Activated T-helper 17 cell treated with anti-CD3 and anti-CD28 coated beads, Interleukin-2, amount 50 U/mL, for 72 hours (primary cell): ENCODE measurements around the gene TRIOBP. TPM values are rescaled to one million over a fixed set of nuclear protein-coding genes. Genes with fewer than 3 reads are reported as not detected.

ENCODE experiments used
- ATAC-seq: fragments of 150-1000 bp; cut with Tn5 transposase; replicated peaks from 2 replicates; pipeline ENCODE4 v1.10.0; 2021; ENCODE audit warnings: mild to moderate bottlenecking, moderate library complexity
- H3K27ac Mint-ChIP-seq: one replicate; pipeline ENCODE4 v1.8.0; 2022; ENCODE audit warnings: mixed read lengths
- H3K27me3 Mint-ChIP-seq: one replicate; pipeline ENCODE4 v1.8.0; 2022; ENCODE audit warnings: mixed read lengths
- H3K36me3 Mint-ChIP-seq: one replicate; pipeline ENCODE4 v1.8.0; 2022; ENCODE audit warnings: low read depth, mild to moderate bottlenecking, mixed read lengths
- H3K4me1 Mint-ChIP-seq: one replicate; pipeline ENCODE4 v1.8.0; 2022; ENCODE audit warnings: mixed read lengths
- H3K4me3 Mint-ChIP-seq: one replicate; pipeline ENCODE4 v1.8.0; 2022; ENCODE audit warnings: mild to moderate bottlenecking, mixed read lengths
- H3K9me3 Mint-ChIP-seq: one replicate; pipeline ENCODE4 v1.8.0; 2022; ENCODE audit warnings: mixed read lengths
- total RNA-seq, 2 donors: library from RNA; stranded (reverse); gene quantifications; one replicate each; pipeline ENCODE4 v1.2.3, GENCODE V29; 2022

Gene TRIOBP
- total RNA-seq, 2 donors from 2014 or later = 28.2 to 36.9 TPM

DNA sequence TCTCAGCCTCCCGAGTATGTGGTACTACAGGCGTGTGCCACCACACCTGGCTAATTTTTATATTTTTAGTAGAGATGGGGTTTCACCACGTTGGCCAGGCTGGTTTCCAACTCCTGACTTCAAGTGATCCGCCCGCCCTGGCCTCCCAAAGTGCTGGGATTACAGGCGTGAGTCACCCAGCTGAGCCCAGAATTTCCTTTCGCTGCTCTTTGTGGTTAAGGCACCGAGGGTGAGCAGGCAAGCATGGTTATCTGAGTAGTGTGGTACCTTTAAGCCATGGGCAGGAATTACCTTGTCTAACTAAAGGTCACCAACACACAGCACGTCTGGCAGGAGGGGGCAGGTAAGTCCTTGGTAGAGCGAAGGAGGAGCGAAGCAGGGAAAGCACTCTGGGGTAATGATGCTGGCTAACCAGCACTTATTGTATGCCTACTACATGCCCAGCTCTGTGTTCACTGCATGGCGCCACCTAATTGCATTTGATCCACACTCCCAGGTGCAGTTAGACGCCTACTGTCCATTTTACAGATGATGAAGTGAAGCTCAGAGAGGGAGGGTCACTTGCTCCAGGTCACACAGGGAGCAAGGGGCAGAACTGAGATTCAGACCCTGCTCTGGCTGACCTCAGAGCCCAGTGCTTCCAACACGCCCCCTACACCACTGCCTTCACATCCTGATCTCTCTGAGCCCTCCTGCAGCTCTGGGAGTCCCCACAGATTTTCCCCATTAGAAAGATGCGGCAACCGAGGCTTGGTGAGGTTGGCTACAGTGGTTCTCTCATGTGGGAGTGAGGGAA, 45.7 kb downstream of the TRIOBP start:
- Mint-ChIP-seq H3K4me3 (no peak overlapping the region), H3K27me3 (peaks cover 7% of the 10 kb centered on the region), H3K4me1 (peaks cover 4% of the 10 kb centered on the region), H3K9me3 (no peaks in the 10 kb centered on the region), H3K27ac (no peak overlapping the region), H3K36me3 (no peaks in the 10 kb centered on the region)
- ATAC-seq = no peak

DNA sequence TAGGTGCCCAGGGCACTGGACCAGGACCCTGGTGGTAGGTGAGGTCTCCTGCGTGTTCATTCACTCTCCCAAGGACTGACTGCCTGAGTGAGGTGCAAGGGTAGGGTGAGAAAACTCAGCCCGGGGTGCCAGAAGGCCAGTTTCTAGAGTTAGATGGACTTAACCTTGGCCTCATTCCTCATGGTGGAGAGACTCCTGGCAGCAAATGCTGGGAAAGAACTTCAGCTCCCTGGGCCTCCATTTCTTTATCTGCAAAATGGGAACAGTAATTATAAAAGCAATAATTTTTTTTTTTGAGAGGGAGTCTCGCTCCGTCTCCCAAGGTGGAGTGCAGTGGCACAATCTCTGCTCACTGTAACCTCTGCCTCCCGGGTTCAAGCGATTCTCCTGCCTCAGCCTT, 47.7 kb downstream of the TRIOBP start:
- no peak for ATAC-seq
- Mint-ChIP-seq H3K4me1 (peaks cover 5% of the 10 kb centered on the region), H3K36me3 (no peaks in the 10 kb centered on the region), H3K27me3 (peaks cover 2% of the 10 kb centered on the region), H3K27ac (no peak overlapping the region), H3K4me3 (peak overlapping the region; percentile 1), H3K9me3 (no peaks in the 10 kb centered on the region)

DNA sequence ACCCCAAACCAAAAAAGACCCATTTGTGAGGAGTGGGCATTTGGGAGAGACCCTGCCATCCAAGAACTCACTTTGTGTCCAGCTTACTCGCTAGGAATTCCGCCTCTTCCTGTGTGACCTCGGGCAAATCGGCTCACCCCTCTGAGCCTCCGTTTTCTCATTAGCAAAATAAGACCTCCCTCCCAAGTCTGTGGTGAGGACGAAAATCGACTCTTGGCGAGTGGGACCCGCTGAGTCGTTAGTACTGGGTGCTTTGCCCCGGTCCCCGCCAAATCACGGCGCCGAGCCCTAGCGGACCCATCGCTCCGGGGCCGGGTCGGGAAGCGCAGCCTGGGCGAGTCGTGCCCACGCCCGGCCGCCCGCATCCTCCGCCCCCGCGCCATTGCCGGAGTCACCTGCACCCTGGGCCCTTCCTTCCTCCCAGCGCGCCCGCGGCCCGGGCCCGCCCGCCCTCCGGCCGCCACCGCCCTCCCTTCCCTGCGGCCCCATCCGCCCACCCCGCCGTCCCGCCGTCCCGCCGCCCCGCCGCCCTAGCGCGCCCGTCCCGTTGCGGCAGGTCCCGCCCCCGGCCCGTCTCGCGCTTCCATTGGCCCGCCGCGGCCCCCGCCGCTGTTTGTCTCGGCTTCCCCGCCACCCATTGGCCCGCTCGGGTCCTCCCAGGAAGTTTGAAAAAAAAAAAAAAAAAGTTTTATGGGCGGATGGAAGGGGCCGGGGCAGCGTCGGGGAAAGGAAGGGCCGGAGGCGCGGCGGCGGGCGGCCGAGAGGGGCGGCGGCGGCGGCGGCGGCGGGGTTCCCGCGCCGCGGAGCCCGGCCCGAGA, 48.9 kb downstream of the TRIOBP start:
- peak overlapping the region; percentile 83 for H3K4me3 Mint-ChIP-seq
- H3K4me1 Mint-ChIP-seq = peaks cover 5% of the 10 kb centered on the region
- peak overlapping the region; percentile 78 for H3K27ac Mint-ChIP-seq
- peak; percentile 95 for ATAC-seq
- H3K27me3 Mint-ChIP-seq = no peaks in the 10 kb centered on the region
- H3K9me3 Mint-ChIP-seq = no peaks in the 10 kb centered on the region
- no peaks in the 10 kb centered on the region for H3K36me3 Mint-ChIP-seq

DNA sequence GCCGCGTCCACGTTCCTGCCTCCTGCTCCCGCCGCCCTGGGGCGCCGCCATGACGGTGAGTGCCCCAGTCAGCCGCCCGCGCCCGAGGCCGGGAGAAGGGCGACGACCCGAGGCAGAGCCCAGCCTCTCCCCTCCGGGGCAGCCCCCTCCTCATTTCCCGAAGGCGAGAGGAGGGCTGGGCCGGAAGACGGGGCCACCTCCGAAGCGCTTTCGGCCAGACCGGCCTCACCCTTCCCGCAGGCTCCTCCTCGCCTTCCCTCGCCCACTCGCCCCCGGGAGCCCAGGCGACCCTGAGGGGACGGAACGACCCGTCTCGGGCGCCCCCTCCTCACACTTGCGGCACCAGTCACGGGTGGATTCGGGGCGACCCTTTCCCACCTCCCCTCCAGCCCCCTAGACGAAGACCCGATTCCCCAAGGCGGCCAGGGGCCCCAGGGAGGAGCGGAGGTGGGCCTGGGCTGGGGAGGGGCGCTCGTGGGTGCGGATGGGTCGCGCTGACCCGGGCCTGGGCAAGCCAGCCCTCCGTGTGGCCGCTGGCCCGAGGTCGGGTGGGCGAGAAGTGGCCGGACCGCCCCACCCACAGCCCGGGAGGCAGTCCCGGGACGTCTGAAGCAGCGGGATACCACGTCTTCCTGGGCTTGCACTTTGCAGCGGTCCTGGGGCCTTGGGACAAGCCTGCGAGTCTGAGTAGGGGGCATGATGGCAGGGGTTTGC, 49.7 kb downstream of the TRIOBP start:
- H3K27me3 Mint-ChIP-seq = no peaks in the 10 kb centered on the region
- H3K4me3 Mint-ChIP-seq = peak overlapping the region; percentile 83
- no peaks in the 10 kb centered on the region for H3K36me3 Mint-ChIP-seq
- H3K4me1 Mint-ChIP-seq = peaks cover 5% of the 10 kb centered on the region
- ATAC-seq = peak; percentile 34
- peak overlapping the region; percentile 67 for H3K27ac Mint-ChIP-seq
- no peaks in the 10 kb centered on the region for H3K9me3 Mint-ChIP-seq

DNA sequence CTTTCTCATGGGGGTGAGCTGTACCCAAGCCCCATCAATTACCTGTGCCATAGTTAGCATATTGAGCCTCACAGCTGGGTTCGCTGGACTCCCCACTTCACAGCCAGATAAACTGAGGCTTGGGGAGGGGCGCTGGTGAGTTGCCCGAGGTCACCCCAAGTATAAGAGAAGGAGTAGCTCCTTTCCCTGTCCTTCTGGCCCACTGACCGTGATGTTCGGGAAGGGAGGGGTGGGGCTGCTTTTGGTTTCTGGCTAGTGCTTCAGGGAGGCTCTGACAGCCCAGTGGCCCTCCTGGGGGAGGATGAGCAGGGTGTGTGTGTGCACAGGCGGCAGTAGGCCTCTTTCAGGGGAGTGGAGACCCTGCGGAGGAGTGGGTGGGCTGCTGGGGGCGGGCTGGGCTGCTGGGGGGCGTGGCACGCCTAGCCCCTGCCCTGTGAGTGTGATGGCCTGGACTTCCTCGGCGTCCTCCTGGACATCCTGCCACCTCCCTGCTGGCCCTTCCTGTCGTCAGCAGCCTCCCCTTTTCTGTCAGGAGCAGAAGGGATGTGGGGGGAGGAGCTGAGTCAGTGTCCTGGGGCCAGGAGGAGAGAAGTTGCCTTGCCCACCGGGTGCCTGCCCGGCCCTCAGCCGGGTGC, 50.3 kb downstream of the TRIOBP start:
- Mint-ChIP-seq H3K4me3 (peak overlapping the region; percentile 83), H3K27ac (peak overlapping the region; percentile 67), H3K36me3 (no peaks in the 10 kb centered on the region), H3K27me3 (no peaks in the 10 kb centered on the region), H3K9me3 (no peaks in the 10 kb centered on the region), H3K4me1 (peaks cover 5% of the 10 kb centered on the region)
- ATAC-seq = no peak

DNA sequence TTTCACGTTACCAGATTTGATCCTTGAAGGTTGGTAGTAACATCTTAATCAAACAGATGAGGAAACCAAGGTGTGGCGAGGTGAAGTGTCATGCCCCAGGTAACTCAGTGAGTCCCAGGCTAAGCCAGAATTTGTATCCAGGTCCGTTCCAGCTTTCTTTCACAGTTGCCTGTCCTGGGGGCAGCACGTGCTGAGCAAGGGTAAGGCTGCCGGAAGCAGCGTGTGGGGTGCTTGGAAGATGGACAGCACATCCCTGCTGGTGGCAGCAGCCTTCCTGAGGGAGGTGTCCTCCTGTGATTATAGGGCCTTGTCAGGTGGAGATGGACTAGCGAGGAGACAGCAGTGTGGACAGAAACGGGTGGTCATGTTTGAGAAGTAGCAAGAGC, 50.9 kb downstream of the TRIOBP start:
- H3K9me3 Mint-ChIP-seq = no peaks in the 10 kb centered on the region
- H3K4me1 Mint-ChIP-seq = peaks cover 5% of the 10 kb centered on the region
- peak overlapping the region; percentile 83 for H3K4me3 Mint-ChIP-seq
- ATAC-seq = no peak
- no peaks in the 10 kb centered on the region for H3K36me3 Mint-ChIP-seq
- H3K27ac Mint-ChIP-seq = no peak overlapping the region
- H3K27me3 Mint-ChIP-seq = no peaks in the 10 kb centered on the region

DNA sequence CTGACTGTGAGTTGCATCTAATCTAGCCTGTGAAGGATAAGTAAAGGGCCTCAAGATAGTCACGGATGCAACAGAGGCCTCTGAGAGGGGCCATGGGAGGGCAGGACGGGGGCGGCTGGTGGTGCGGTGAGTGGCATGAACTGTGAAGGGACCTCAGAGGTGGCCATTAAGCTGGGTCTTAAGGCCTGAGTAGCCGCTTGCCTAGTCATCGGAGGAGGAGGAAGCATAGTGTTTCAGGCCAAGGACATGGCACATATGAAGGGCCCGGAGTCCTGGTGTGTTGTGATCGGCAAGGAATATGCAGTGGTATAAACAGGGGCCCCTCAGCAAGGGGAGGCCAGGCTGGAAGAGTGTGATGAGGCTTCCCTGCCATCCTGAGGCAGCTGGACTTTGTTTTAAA, 51.8 kb downstream of the TRIOBP start:
- H3K27me3 Mint-ChIP-seq = no peaks in the 10 kb centered on the region
- peaks cover 5% of the 10 kb centered on the region for H3K36me3 Mint-ChIP-seq
- peak overlapping the region; percentile 46 for H3K27ac Mint-ChIP-seq
- no peaks in the 10 kb centered on the region for H3K9me3 Mint-ChIP-seq
- peak overlapping the region; percentile 83 for H3K4me3 Mint-ChIP-seq
- ATAC-seq = no peak
- H3K4me1 Mint-ChIP-seq = peaks cover 5% of the 10 kb centered on the region

DNA sequence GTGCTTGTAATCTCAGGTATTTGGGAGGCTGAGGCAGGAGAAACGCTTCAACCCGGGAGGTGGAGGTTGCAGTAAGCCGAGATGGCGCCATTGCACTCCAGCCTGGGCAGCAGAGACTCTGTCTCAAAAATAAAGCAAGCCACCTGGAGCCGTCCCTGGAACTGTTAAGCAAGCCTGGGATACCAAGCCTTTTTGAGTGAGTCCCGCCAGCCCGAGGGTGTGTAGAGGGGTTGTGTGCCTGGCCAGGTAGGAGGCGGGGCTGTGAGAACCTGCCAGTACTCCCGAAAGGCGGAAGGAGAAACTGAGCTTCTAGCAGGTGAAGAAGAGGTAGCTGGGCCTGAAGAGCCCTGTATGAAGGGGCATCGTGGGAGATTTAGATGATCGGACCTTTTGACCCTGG, 52.4 kb downstream of the TRIOBP start:
- H3K27me3 Mint-ChIP-seq = no peaks in the 10 kb centered on the region
- H3K4me3 Mint-ChIP-seq = no peak overlapping the region
- H3K9me3 Mint-ChIP-seq = no peaks in the 10 kb centered on the region
- no peak overlapping the region for H3K27ac Mint-ChIP-seq
- peaks cover 6% of the 10 kb centered on the region for H3K36me3 Mint-ChIP-seq
- ATAC-seq = no peak
- peaks cover 5% of the 10 kb centered on the region for H3K4me1 Mint-ChIP-seq

DNA sequence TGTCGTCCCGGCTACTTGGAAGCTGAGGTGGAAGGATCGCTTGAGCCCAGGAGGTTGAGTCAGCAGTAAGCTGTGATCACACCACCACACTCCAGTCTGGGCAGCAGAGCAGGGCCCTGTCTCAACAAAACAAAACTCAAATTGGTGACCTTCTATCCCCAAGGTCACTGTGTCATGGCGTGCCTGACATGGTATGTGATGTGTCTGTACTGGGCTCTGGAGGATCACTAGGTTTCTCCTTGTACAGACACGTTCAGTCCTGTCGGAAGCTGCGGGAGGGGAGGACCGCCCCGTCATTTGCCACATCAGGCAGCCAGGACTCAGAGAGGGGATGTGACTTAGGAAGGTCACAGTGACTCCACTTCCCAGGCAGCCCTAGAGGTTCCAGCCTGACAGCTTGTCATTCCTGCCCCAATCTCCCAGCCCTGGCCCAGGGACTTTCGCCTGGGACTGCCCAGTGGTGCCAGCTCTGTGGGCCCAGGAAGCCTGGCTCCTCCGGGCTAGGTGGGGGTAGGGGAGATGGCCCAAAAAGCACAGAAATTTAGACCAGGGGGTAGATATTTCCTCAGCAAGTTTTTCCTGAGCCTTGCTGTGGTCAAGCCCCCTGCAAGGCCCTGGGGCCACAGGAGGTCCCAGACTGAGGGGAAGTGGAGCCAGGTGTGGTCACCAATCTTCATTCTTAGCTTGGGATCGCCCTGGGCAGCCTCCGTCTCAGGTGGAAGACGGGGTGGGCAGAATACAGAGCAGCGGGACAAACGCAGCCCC, 53.2 kb downstream of the TRIOBP start:
- Mint-ChIP-seq H3K36me3 (peaks cover 10% of the 10 kb centered on the region), H3K4me1 (peaks cover 5% of the 10 kb centered on the region)
- no peak for ATAC-seq

DNA sequence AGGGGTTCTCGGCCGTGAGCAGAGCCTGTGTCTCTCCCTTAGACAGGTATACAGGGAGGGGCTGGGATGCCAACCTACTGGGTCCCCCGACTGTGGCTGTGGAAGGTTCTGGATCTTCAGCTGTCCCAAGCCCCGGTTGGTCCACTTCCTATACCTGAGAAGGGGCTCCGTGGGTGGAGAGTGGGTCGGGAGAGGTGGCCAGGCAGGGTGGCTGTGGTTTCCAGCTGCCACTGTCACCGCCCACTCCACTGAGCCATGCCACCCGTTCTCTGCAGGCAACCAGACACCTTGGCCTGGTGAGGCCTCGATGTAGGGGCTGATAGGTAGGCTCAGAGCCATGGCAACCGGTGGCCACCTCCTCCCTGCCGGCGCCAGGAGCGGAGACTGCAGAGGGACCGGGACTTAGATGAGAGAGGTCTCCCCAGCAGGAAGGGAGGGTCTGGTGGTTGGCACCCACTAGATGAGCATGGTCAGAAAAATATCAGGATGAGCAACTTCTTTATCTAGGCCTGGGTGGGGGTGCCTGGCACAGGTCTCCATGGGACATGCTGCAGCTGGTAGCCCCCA, 53.8 kb downstream of the TRIOBP start:
- ATAC-seq = no peak
- no peak overlapping the region for H3K27ac Mint-ChIP-seq
- H3K4me3 Mint-ChIP-seq = no peak overlapping the region
- H3K27me3 Mint-ChIP-seq = no peaks in the 10 kb centered on the region
- H3K4me1 Mint-ChIP-seq = peaks cover 5% of the 10 kb centered on the region
- peaks cover 11% of the 10 kb centered on the region for H3K36me3 Mint-ChIP-seq
- H3K9me3 Mint-ChIP-seq = no peaks in the 10 kb centered on the region

More for the DNA sequence above, 53.2 kb downstream of the TRIOBP start:
- no peaks in the 10 kb centered on the region for H3K9me3 Mint-ChIP-seq
- no peak overlapping the region for H3K27ac Mint-ChIP-seq
- H3K27me3 Mint-ChIP-seq = no peaks in the 10 kb centered on the region
- H3K4me3 Mint-ChIP-seq = no peak overlapping the region

DNA sequence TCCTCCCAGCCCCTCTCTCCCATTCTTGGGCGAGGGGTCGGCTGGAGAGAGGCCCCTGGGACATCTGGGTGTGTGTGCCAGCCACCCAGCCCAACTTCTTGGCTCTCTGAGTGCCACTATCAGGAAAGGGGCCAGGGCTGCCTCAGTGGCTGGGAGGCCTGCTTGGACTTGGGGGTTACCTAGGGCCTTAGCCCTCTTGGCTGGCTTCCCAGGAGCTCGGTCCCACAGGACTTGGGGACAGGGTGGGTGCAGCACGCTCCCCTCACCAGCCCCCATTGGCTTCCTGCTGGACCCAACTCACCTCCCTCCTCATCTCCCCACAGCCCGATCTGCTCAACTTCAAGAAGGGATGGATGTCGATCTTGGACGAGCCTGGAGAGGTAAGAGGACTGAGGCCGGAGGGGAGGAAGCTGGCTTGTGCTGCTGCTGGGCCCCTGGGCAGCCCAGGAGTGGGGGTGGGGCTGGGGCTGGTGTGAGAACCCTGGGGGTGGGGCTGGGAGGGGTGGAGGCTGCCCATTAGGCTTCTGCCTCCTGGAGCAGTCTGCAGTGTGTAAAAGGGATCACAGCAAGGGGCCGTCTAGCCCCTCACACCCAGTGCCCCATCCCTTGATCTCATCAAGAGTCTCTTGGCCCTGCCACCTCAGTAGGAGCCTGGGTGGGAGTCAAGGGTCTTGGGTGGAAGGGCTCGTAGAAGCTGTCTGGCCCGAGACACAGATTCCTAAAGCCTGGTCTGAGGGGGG, 54.8 kb downstream of the TRIOBP start:
- H3K4me3 Mint-ChIP-seq = no peak overlapping the region
- no peak for ATAC-seq
- peaks cover 5% of the 10 kb centered on the region for H3K4me1 Mint-ChIP-seq
- H3K9me3 Mint-ChIP-seq = no peaks in the 10 kb centered on the region
- H3K27me3 Mint-ChIP-seq = no peaks in the 10 kb centered on the region
- H3K27ac Mint-ChIP-seq = no peak overlapping the region
- H3K36me3 Mint-ChIP-seq = peaks cover 13% of the 10 kb centered on the region

DNA sequence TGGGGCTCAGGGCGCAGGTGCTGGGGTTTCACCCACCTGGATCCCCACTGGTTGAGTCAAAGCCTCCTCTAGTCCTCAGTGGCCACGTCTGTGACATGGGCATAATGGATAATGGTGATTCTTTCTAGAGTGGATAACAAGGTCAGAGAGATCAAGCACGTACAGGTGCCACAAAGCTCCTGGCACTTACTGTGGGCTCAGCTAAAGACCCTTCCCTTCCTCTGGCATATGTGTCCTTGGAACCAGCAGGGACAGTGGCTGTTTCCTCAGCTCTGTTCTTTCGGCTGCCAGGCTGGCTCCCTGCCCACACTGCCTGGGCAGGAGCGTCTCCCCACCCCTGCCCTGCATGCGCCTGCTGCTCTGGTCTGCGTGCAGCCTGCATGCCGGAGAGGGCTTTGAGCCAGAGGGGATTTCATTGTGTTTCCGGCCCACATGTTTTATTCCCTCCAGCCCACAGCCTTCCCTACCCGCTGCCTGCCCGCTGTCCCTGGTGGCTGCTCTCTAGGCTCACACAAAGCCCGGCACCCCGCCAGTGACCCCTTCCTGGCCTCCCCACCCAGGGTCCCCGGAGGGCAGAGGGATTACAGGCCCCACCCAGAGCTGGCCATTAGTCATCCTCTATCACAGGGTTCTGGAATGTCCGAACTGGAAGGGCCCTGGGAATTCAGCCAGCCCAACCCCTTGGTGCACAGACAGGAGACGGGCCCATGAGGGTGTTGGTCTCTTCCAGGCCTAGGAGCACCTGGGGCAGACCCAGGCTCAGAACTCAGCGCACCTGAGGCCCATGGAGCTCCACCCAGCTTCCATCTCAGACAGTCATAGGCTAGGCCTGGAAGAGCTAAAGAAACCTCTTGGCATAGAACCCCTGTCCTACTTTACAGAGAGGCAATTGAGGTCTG, 55.6 kb downstream of the TRIOBP start:
- Mint-ChIP-seq H3K27me3 (no peaks in the 10 kb centered on the region), H3K4me1 (peaks cover 5% of the 10 kb centered on the region), H3K27ac (no peak overlapping the region), H3K9me3 (no peaks in the 10 kb centered on the region), H3K4me3 (no peak overlapping the region), H3K36me3 (peaks cover 18% of the 10 kb centered on the region)
- ATAC-seq = no peak
